HepG2 (cell line): ENCODE results near the gene GCLC. TPM values are rescaled to one million over a fixed set of nuclear protein-coding genes. Genes with fewer than 3 reads are reported as not detected.

ENCODE experiments used
- ATAC-seq: fragments of 200-7000 bp; cut with Tn5 transposase; 3 replicates; pipeline ENCODE4 v1.9.1; 2020; ENCODE audit warnings: mild to moderate bottlenecking, moderate library complexity
- BruUV-seq: library from RNA; stranded (reverse); fragments of 400-500 nt; replicated peaks from 2 replicates; lab custom pipeline; 2021; lab: Mats Ljungman, UMichigan
- CTCF ChIA-PET: fragments of 300-600 bp; formaldehyde crosslinking; extraction: SDS; loops from one replicate; lab custom pipeline; 2021; ENCODE audit warnings: low total read pairs, inconsistent platforms, low intra/inter-chr PET ratio; lab: Yijun Ruan, JAX
- POLR2A ChIA-PET: fragments of 350-600 bp; sonication (Branson Sonifier 250); formaldehyde crosslinking; loops from one replicate; lab custom pipeline; 2020; ENCODE audit warnings: antibody characterized with exemption, inconsistent platforms; lab: Yijun Ruan, JAX
- DNase-seq: peaks from one replicate; pipeline ENCODE4 v3.0.0-alpha.2; 2015; ENCODE audit warnings: low spot score
- FAIRE-seq: peaks from 3 replicates; lab custom pipeline; 2011; peaks lifted over from hg19 to GRCh38; lab: Jason Lieb, UNC
- H2AFZ ChIP-seq: one replicate; pipeline ENCODE4 v1.6.1; 2011; ENCODE audit warnings: low read length, inconsistent platforms
- H3K27ac ChIP-seq: fragments of 300-600 bp; 3 replicates; pipeline ENCODE4 v1.8.0; 2011; ENCODE audit warnings: mixed run types, mild to moderate bottlenecking, mixed read lengths, low read length, inconsistent platforms; ENCODE audit not compliant: insufficient read depth; ENCODE audit errors: extremely low read length
- H3K27me3 ChIP-seq, 2 experiments: fragments of 200-600 bp in 1 of 2; 2 replicates in 1 of 2; 3 replicates in 1 of 2; pipeline versions ENCODE4 v1.6.0 to v1.8.0; 2011; ENCODE audit warnings: low read length in 2 of 2, mild to moderate bottlenecking in 2 of 2, moderate library complexity in 2 of 2, inconsistent platforms in 1 of 2; ENCODE audit not compliant: insufficient read depth in 2 of 2, control insufficient read depth in 1 of 2
- H3K36me3 ChIP-seq, 2 experiments: fragments of 200-600 bp in 1 of 2; replicated peaks in 1 of 2; 2 replicates in 1 of 2; 3 replicates in 1 of 2; pipeline versions ENCODE4 v1.5.1 to v1.8.0; 2011; ENCODE audit warnings: low read length in 2 of 2, inconsistent platforms in 1 of 2; ENCODE audit not compliant: insufficient read depth in 2 of 2, control insufficient read depth in 1 of 2
- H3K4me1 ChIP-seq: 2 replicates; pipeline ENCODE4 v1.5.1; 2012; ENCODE audit warnings: low read length, inconsistent platforms; ENCODE audit not compliant: insufficient read depth
- H3K4me2 ChIP-seq: 2 replicates; pipeline ENCODE4 v1.6.0; 2011; ENCODE audit warnings: low read depth, low read length, inconsistent platforms
- H3K4me3 ChIP-seq, 3 experiments: fragments of 200-600 bp in 1 of 3; sonication (generic), shearing (Covaris generic) in 1 of 3; replicated peaks in 1 of 3; 2 replicates each; pipeline ENCODE4 v1.5.1; 2011 to 2016; ENCODE audit warnings: low read length in 3 of 3, inconsistent platforms in 2 of 3, low read depth in 2 of 3, mild to moderate bottlenecking in 2 of 3, control low read depth in 1 of 3, mixed read lengths in 1 of 3; ENCODE audit not compliant: insufficient read depth in 1 of 3
- H3K79me2 ChIP-seq: one replicate; pipeline ENCODE4 v1.6.1; 2011; ENCODE audit warnings: low read length, inconsistent platforms; ENCODE audit not compliant: insufficient read depth
- H3K9ac ChIP-seq: 2 replicates; pipeline ENCODE4 v1.6.0; 2011; ENCODE audit warnings: mild to moderate bottlenecking, low read depth, low read length, inconsistent platforms; ENCODE audit not compliant: insufficient read depth
- H3K9me3 ChIP-seq: 2 replicates; pipeline ENCODE4 v1.5.1; 2012; ENCODE audit warnings: mild to moderate bottlenecking, low read length
- H4K20me1 ChIP-seq: 2 replicates; pipeline ENCODE4 v1.6.0; 2011; ENCODE audit warnings: inconsistent platforms, mild to moderate bottlenecking, low read length, moderate library complexity; ENCODE audit not compliant: insufficient read depth
- ATF1 ChIP-seq: IDR thresholded peaks from 2 replicates; pipeline ENCODE4 v1.6.1; 2016; ENCODE audit warnings: mild to moderate bottlenecking, control low read depth
- FOXO1 ChIP-seq: sonication (generic); formaldehyde crosslinking; IDR thresholded peaks from 2 replicates; pipeline ENCODE4 v1.4.0; 2020; ENCODE audit warnings: missing genetic modification reagents
- HNRNPL ChIP-seq: fragments of 200-400 bp; formaldehyde crosslinking; IDR thresholded peaks from 2 replicates; pipeline ENCODE4 v1.6.1; 2017; ENCODE audit warnings: mild to moderate bottlenecking, low read depth, low read length
- JDP2 ChIP-seq: sonication (generic); formaldehyde crosslinking; IDR thresholded peaks from 2 replicates; pipeline ENCODE4 v1.8.1; 2022; ENCODE audit warnings: missing genetic modification reagents, borderline replicate concordance
- MED8 ChIP-seq: sonication (generic); formaldehyde crosslinking; IDR thresholded peaks from 2 replicates; pipeline ENCODE4 v1.8.1; 2023; ENCODE audit warnings: mild to moderate bottlenecking, missing genetic modification reagents; ENCODE audit not compliant: insufficient replicate concordance
- NR2F1 ChIP-seq, 2 experiments: fragments of 450-650 bp in 1 of 2; formaldehyde crosslinking in 1 of 2; IDR thresholded peaks; 2 replicates each; pipeline versions ENCODE4 v1.5.0 to v1.6.1; 2016 to 2020; ENCODE audit warnings: mild to moderate bottlenecking in 1 of 2, missing compliant biosample characterization in 1 of 2, missing genetic modification reagents in 1 of 2, moderate library complexity in 1 of 2
- PAF1 ChIP-seq: IDR thresholded peaks from 2 replicates; pipeline ENCODE4 v1.6.1; 2016; ENCODE audit warnings: missing genetic modification reagents, missing compliant biosample characterization
- RELA ChIP-seq: sonication (generic); formaldehyde crosslinking; IDR thresholded peaks from 2 replicates; pipeline ENCODE4 v1.4.0; 2020; ENCODE audit warnings: missing genetic modification reagents
- SALL2 ChIP-seq: sonication (generic); formaldehyde crosslinking; IDR thresholded peaks from 2 replicates; pipeline ENCODE4 v1.8.1; 2023; ENCODE audit warnings: mild to moderate bottlenecking, missing genetic modification reagents, inconsistent platforms
- SMAD1 ChIP-seq: sonication (generic); formaldehyde crosslinking; IDR thresholded peaks from 2 replicates; pipeline ENCODE4 v1.4.0; 2020; ENCODE audit warnings: missing genetic modification reagents, low read depth, mild to moderate bottlenecking, borderline replicate concordance
- TCF7 ChIP-seq: sonication (generic); IDR thresholded peaks from 2 replicates; pipeline ENCODE4 v1.6.1; 2016; ENCODE audit warnings: antibody characterized with exemption, low read depth
- ZBTB20 ChIP-seq: sonication (generic); formaldehyde crosslinking; IDR thresholded peaks from 2 replicates; pipeline ENCODE4 v1.8.1; 2023; ENCODE audit warnings: missing genetic modification reagents, low read depth, mild to moderate bottlenecking, borderline replicate concordance
- ZBTB38 ChIP-seq: sonication (generic); formaldehyde crosslinking; IDR thresholded peaks from 2 replicates; pipeline ENCODE4 v1.5.1; 2020; ENCODE audit warnings: mild to moderate bottlenecking, missing genetic modification reagents
- ZFP62 ChIP-seq: sonication (generic); formaldehyde crosslinking; IDR thresholded peaks from 2 replicates; pipeline ENCODE4 v1.4.0; 2020; ENCODE audit warnings: missing genetic modification reagents
- ZFY ChIP-seq: sonication (generic); formaldehyde crosslinking; IDR thresholded peaks from 2 replicates; pipeline ENCODE4 v1.4.0; 2020; ENCODE audit warnings: missing genetic modification reagents
- ZNF136 ChIP-seq: sonication (generic); formaldehyde crosslinking; IDR thresholded peaks from 2 replicates; pipeline ENCODE4 v1.8.1; 2022; ENCODE audit warnings: low read depth, mild to moderate bottlenecking, moderate library complexity, missing genetic modification reagents
- ZNF138 ChIP-seq: sonication (generic); formaldehyde crosslinking; IDR thresholded peaks from 2 replicates; pipeline ENCODE4 v1.5.0; 2020; ENCODE audit warnings: mild to moderate bottlenecking, low read depth, missing genetic modification reagents
- ZNF468 ChIP-seq: sonication (generic); formaldehyde crosslinking; IDR thresholded peaks from 2 replicates; pipeline ENCODE4 v1.8.0; 2022; ENCODE audit warnings: mild to moderate bottlenecking, moderate library complexity, missing genetic modification reagents
- WGBS: methylation state at CpG from one replicate; pipeline ENCODE4 v1.1.6; 2017; ENCODE audit warnings: low lambda C conversion rate; 5-methylcytosine and 5-hydroxymethylcytosine counted together
- in situ Hi-C: cut with HindIII; loops from 2 replicates; pipeline ENCODE4 v1.10.0; 2017; ENCODE audit warnings: low pct_unique_long_range_greater_than_20kb; ENCODE audit not compliant: extremely low pct_ligation_motif_present
- intact Hi-C: fragments of 100-400 bp; cut with micrococcal nuclease; formaldehyde crosslinking; loops from one replicate; pipeline ENCODE4 v1.10.0; 2022; ENCODE audit not compliant: unreplicated experiment
- polyA plus RNA-seq, 8 experiments: library from polyadenylated mRNA; depleted of rRNA in 3 of 8; stranded (reverse) in 7 of 8; unstranded in 1 of 8; fragments of >200 nt; fragmentation: Illumina TruSeq in 4 of 8; extraction: Trizol in 4 of 8; gene quantifications; 2 replicates each; pipeline versions ENCODE4 v1.2.1 to v1.2.3, GENCODE V29; 2011 to 2016; ENCODE audit warnings: low read depth in 4 of 8, missing spikeins in 1 of 8, mixed read lengths in 1 of 8; ENCODE audit not compliant: insufficient read depth in 1 of 8
- total RNA-seq, 5 experiments: library from RNA; depleted of rRNA; stranded (reverse); fragments of >200 nt; fragmentation: Illumina TruSeq; extraction: Trizol; gene quantifications; 2 replicates each; pipeline ENCODE4 v1.2.3, GENCODE V29; 2016; ENCODE audit warnings: low read depth in 1 of 5
- TF ChIP-seq, protein P1 (sequence below): sonication (generic); formaldehyde crosslinking; IDR thresholded peaks from 2 replicates; pipeline ENCODE4 v1.8.0; 2022; ENCODE audit warnings: missing genetic modification reagents, mild to moderate bottlenecking, borderline replicate concordance
- TF ChIP-seq, protein P2 (sequence below): sonication (generic); formaldehyde crosslinking; IDR thresholded peaks from 2 replicates; pipeline ENCODE4 v1.4.0; 2020; ENCODE audit warnings: low read depth, mild to moderate bottlenecking, missing genetic modification reagents

Gene GCLC
- total and polyA plus RNA-seq, 2 of the 13 experiments (the other 11 are each of a cell fraction or from before 2014, with no cell fraction given) = 35.3 to 84.6 TPM

GRCh38 chr6:53594596-53594995 lies 49.7 kb upstream of the GCLC start:
- H3K4me1 ChIP-seq = peaks cover 9% of the 10 kb centered on the region
- intact Hi-C loops (no loop called here), in situ Hi-C loops (no loop called here)
- H3K9me3 ChIP-seq = no peaks in the 10 kb centered on the region
- ChIA-PET POLR2A (no interaction called here), CTCF (no interaction called here)
- no peak for ATAC-seq
- no peak for DNase-seq
- H3K9ac ChIP-seq = no peak overlapping the region
- H2AFZ ChIP-seq = no peak overlapping the region
- no peaks in the 10 kb centered on the region for H3K36me3 ChIP-seq
- H3K27me3 ChIP-seq = no peaks in the 10 kb centered on the region
- BruUV-seq = no TSS peak
- H3K4me3 ChIP-seq = no peak overlapping the region
- H4K20me1 ChIP-seq = no peaks in the 10 kb centered on the region
- no peak overlapping the region for H3K27ac ChIP-seq
- H3K4me2 ChIP-seq = no peak overlapping the region
- WGBS = 50% methylated on average over 2 of the region's 2 CpGs
- no peak for FAIRE-seq
- TF ChIP-seq RELA (CRISPR knock-in tag) (no peak), NR2F1 (CRISPR knock-in tag; IDR thresholded peaks at IDR 0.05) (no peak), TCF7 (no peak), ZNF136 (CRISPR knock-in tag) (no peak), ZBTB20 (CRISPR knock-in tag) (no peak), MED8 (no peak), PAF1 (no peak), ZBTB38 (no peak), ZNF468 (CRISPR knock-in tag) (no peak)
- no peaks in the 10 kb centered on the region for H3K79me2 ChIP-seq

GRCh38 chr6:53593001-53593488 lies 48.1 kb upstream of the GCLC start:
- WGBS = 65% methylated on average over 2 of the region's 2 CpGs
- POLR2A ChIA-PET = no interaction called here
- Histone ChIP-seq H3K9me3 (no peaks in the 10 kb centered on the region), H3K27me3 (no peaks in the 10 kb centered on the region)
- ATAC-seq = no peak
- no TSS peak for BruUV-seq
- intact Hi-C loops = no loop called here
- in situ Hi-C loops = no loop called here
- no peak for TF ChIP-seq ZFP62 (CRISPR knock-in tag)
- TF ChIP-seq, protein P1, sequence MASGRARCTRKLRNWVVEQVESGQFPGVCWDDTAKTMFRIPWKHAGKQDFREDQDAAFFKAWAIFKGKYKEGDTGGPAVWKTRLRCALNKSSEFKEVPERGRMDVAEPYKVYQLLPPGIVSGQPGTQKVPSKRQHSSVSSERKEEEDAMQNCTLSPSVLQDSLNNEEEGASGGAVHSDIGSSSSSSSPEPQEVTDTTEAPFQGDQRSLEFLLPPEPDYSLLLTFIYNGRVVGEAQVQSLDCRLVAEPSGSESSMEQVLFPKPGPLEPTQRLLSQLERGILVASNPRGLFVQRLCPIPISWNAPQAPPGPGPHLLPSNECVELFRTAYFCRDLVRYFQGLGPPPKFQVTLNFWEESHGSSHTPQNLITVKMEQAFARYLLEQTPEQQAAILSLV (CRISPR knock-in tag) = no peak
- TF ChIP-seq ZNF138 = no peak
- no peak for TF ChIP-seq FOXO1 (CRISPR knock-in tag)
- no peak for TF ChIP-seq ATF1
- no peak for TF ChIP-seq SMAD1 (CRISPR knock-in tag)
- no peak for TF ChIP-seq JDP2 (CRISPR knock-in tag)
- TF ChIP-seq SALL2 (CRISPR knock-in tag) = no peak
- TF ChIP-seq ZFY (CRISPR knock-in tag) = no peak
- TF ChIP-seq, protein P2, sequence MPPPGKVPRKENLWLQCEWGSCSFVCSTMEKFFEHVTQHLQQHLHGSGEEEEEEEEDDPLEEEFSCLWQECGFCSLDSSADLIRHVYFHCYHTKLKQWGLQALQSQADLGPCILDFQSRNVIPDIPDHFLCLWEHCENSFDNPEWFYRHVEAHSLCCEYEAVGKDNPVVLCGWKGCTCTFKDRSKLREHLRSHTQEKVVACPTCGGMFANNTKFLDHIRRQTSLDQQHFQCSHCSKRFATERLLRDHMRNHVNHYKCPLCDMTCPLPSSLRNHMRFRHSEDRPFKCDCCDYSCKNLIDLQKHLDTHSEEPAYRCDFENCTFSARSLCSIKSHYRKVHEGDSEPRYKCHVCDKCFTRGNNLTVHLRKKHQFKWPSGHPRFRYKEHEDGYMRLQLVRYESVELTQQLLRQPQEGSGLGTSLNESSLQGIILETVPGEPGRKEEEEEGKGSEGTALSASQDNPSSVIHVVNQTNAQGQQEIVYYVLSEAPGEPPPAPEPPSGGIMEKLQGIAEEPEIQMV = no peak
- TF ChIP-seq HNRNPL = no peak
- TF ChIP-seq, all 625 proteins: peak for 0
- H3K4me1 ChIP-seq = no peaks in the 10 kb centered on the region
- no peaks in the 10 kb centered on the region for H3K36me3 ChIP-seq
- FAIRE-seq (no peak), DNase-seq (no peak)
- no peak overlapping the region for H3K4me2 ChIP-seq
- no peak overlapping the region for H3K27ac ChIP-seq
- H4K20me1 ChIP-seq = no peaks in the 10 kb centered on the region
- H2AFZ ChIP-seq = peak overlapping the region; percentile 2
- no peaks in the 10 kb centered on the region for H3K79me2 ChIP-seq
- CTCF ChIA-PET = no interaction called here
- no peak overlapping the region for H3K9ac ChIP-seq
- no peak overlapping the region for H3K4me3 ChIP-seq
